ENCODE measurements around the gene TAF1B. TPM values are rescaled to one million over a fixed set of nuclear protein-coding genes. Genes with fewer than 3 reads are reported as not detected.

The TAF1B gene
- total RNA-seq, 1 donor, result 49.3 TPM

DNA sequence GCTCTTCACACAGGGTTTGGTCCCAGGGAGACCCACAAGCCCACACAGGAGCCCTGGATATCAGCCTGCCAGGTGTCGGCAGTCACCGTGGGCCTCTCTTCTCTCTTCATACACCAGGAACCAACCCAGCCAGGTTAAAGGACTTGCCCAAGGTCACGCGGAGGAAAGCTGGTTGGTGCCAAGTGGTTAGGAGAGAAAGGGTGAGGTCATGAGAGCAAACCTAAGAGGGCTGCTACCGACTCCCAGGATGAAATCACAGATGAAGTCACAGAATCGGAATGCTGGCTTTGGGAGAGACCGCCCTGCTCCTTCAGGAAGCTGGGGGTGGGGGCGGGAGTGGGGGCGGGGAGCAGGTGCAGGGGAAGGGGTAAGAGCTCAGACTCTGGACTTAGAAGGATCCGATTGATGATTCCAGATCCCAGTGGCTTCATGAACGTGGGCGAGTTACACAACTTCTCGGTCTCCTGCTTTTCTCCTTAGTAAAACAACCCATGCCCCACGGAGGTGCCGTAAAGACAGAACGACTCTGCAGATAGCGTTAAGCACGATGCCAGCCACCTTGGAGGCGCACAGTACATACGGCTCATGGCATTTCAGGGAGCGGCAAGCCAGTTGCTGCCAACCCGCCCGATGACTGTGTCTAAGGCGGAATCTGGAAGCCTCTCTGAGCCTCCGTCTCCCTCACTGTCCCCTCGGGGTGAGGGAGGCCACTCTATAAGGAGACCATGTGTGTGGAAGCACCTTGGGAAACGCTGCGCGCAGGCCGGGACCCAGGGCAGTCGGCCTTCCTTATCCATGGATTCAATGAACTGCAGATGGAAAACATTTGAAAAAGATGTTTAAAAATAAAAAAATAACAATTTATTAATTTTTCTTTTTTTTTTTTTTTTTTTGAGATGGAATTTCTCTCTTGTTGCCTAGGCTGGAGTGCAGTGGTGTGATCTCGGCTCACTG lies 23.0 kb upstream of the TAF1B start:
- H3K4me3 ChIP-seq (ENCODE audit: low read depth, low read length), result no peak overlapping the region
- TF ChIP-seq, protein P1, sequence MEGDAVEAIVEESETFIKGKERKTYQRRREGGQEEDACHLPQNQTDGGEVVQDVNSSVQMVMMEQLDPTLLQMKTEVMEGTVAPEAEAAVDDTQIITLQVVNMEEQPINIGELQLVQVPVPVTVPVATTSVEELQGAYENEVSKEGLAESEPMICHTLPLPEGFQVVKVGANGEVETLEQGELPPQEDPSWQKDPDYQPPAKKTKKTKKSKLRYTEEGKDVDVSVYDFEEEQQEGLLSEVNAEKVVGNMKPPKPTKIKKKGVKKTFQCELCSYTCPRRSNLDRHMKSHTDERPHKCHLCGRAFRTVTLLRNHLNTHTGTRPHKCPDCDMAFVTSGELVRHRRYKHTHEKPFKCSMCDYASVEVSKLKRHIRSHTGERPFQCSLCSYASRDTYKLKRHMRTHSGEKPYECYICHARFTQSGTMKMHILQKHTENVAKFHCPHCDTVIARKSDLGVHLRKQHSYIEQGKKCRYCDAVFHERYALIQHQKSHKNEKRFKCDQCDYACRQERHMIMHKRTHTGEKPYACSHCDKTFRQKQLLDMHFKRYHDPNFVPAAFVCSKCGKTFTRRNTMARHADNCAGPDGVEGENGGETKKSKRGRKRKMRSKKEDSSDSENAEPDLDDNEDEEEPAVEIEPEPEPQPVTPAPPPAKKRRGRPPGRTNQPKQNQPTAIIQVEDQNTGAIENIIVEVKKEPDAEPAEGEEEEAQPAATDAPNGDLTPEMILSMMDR (IDR thresholded peaks at IDR 0.05; ENCODE audit: insufficient read depth, low read length), result no peak
- DNase-seq (ENCODE audit: low read depth), result peak; percentile 50

DNA sequence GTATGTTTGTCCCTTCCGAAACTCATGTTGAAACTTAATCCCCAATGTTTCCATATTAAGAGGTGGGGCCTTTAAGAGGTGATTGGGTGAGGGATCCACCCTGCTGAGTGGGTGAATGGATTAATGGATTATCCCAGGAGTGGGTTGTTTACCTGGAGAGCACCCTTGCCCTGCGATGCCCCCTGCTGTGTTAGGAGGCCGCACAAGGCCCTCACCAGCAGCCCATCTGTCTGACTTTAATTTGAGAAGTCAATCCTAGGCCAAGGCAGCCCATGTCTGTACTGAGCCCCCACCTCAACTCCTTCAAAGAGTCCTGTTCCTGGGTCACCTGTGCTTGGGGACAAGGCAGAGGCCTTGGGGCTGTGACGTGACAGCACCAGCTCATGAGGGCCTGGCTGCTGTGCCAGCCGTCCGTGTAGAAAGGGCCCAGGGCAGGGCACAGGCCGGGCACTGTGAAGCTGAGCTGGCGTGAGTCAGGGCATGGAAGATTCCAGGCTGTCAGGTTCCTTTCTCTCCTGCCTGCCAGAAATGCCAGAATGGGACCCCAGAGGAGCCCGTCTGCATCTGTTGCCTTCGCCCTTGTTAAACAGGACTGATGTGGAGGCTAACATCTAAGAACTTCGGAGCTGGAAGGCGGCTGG lies 21.3 kb upstream of the TAF1B start:
- TF ChIP-seq, protein P1 (IDR thresholded peaks at IDR 0.05; ENCODE audit: insufficient read depth, low read length), result no peak
- H3K4me3 ChIP-seq (ENCODE audit: low read depth, low read length), result no peak overlapping the region
- no peak for DNase-seq (ENCODE audit: low read depth)

DNA sequence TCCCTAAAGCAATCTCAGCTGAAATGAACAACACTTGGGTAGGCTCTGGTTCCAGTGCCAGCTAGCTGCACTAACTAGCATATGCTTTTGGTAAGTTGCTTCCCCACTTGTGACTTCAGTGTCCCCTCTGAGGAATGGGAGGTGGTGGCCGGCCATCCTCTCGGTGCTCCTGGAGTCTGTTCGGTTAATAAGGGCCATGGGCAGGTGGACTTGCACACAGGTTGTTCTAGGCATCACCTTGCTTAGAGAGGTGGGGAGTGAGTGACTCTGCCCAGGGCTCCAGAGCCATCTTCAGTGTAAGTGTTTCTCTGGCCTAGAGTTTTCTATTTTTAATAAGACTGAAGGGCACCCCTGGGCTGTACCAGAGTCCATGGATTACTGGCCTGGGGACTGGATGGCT lies 18.8 kb upstream of the TAF1B start:
- H3K4me3 ChIP-seq (ENCODE audit: low read depth, low read length), result no peak overlapping the region
- no peak for DNase-seq (ENCODE audit: low read depth)
- TF ChIP-seq, protein P1 (IDR thresholded peaks at IDR 0.05; ENCODE audit: insufficient read depth, low read length), result no peak

DNA sequence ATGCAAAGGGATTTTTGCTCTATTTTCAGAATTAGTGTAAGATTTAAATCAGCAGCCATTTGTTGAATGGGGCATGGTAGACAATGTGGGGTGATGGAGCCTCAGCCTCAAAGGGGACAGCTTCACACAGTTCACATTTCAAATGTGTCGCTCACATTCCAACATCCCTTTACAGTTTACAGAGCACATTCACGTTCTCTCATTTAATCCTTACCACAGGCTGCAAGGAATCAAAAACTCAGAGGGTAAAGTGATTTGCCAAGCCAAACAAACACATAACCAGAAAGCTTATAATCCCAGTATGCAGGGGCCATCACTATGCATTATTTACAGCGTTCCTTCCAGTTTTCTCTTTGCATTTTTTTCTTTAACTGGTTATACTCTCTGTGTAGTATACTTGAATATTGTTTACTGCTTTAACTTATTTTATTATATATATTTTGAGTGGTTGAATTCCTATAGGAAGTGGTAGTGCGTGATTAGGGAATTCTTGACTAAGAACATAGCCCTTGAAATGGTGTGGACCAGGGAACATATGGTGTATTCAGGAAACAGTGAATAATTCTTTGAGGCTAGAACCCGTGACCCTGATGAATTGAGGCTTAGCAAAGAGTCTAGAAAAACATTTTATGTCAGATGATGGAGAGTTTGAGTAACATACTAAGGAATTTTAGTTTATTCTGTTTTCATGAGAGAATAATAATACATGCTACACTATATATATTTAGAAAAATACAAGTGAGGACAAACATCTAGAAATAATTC lies 18.1 kb upstream of the TAF1B start:
- peak; percentile 21 for DNase-seq (ENCODE audit: low read depth)
- H3K4me3 ChIP-seq (ENCODE audit: low read depth, low read length), result no peak overlapping the region
- TF ChIP-seq, protein P1 (IDR thresholded peaks at IDR 0.05; ENCODE audit: insufficient read depth, low read length), result no peak

- no peak overlapping the region for H3K4me3 ChIP-seq (ENCODE audit: low read depth, low read length)
- TF ChIP-seq, protein P1 (IDR thresholded peaks at IDR 0.05; ENCODE audit: insufficient read depth, low read length), result no peak
- no peak for DNase-seq (ENCODE audit: low read depth)
These were observed 17.1 kb upstream of the TAF1B start for GRCh38 chr2:9826208-9826607.

DNA sequence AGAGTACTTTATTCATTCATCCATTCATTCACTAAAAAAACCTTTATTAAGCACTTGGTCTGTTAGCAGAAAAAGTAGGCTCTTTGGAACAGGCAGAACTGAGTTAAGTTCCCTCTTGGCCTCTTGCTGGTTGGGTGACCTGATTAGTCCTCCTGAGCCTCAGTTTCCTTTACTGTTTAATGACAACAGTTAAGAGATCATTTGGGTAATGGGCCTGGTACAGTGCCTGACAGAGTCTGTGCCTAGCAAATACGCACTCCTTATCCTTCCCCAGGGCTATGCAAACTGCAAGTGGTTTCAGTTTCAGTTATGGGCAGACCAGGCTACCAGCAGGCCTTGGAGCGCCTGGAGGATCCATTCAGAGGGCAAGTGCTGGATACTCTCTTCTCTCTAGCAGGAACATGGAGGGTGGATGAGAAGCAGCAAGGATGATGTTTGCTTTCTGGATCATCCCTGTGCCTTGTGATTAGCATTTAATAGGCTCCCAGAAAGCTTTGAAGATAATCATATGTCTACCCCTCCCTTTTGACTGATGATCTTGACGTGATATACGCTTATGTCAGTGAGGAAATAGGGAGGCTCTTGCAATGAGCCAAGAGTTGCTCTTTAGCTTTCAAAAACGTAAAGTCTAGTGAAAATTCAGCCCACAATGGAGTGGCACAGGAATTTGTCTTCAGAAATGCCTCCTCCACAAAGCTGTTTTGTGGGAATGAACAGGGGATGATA lies 12.4 kb upstream of the TAF1B start:
- no peak for DNase-seq (ENCODE audit: low read depth)
- TF ChIP-seq, protein P1 (IDR thresholded peaks at IDR 0.05; ENCODE audit: insufficient read depth, low read length), result no peak

More for the DNA sequence above, 12.4 kb upstream of the TAF1B start:
- H3K4me3 ChIP-seq (ENCODE audit: low read depth, low read length), result no peak overlapping the region

Measured in fibroblast of the aortic adventitia (primary cell).